Ovary (tissue), 3 donors: Measurements from ENCODE around the gene CCDC88B.

Source experiments
- CTCF ChIP-seq, 3 donors: fragments of 450-650 bp in 2 of 3; fragments of 200-600 bp in 1 of 3; IDR thresholded peaks; one replicate each; pipeline versions ENCODE4 v1.5.1 to v1.8.0; 2016 to 2022; ENCODE audit warnings: antibody characterized with exemption in 3 of 3, mild to moderate bottlenecking in 1 of 3
- EP300 ChIP-seq: sonication (generic); formaldehyde crosslinking; IDR thresholded peaks from one replicate; pipeline ENCODE4 v1.6.1; 2017; ENCODE audit warnings: antibody characterized with exemption
- POLR2A ChIP-seq: fragments of 450-650 bp; IDR thresholded peaks from one replicate; pipeline ENCODE4 v1.6.1; 2017; ENCODE audit warnings: antibody characterized with exemption, mild to moderate bottlenecking, moderate library complexity
- donor health status: DM: no; HTN: no; CAD: no.

GRCh38 chr11:64360448-64360921, 20.5 kb downstream of the CCDC88B start:
- TF ChIP-seq CTCF (IDR thresholded peaks at IDR 0.05): no peak
- no peak for TF ChIP-seq POLR2A
- no peak for TF ChIP-seq EP300
